Measurements from ENCODE around the gene LYPD1.

LYPD1 gene

GRCh38 chr2:132607426-132608090 is 62.4 kb downstream of the LYPD1 start:
- POLR2A ChIA-PET, result no interaction called here
- Histone ChIP-seq H3K4me1 (ENCODE audit: control insufficient read depth, insufficient read depth, low read length) (no peaks in the 10 kb centered on the region), H3K36me3 (ENCODE audit: control insufficient read depth in 2 of 2, insufficient read depth in 1 of 2, low read length in 2 of 2) (no peaks in the 10 kb centered on the region), H3K9me3 (ENCODE audit: control insufficient read depth, insufficient read depth, low read depth, low read length) (no peaks in the 10 kb centered on the region), H3K27ac (ENCODE audit: extremely low read depth, low read depth, low read length) (no peak overlapping the region), H3K4me3 (ENCODE audit: low read depth, low read length) (no peak overlapping the region)
- TF ChIP-seq ZNF530 (tag by site-specific recombination; IDR thresholded peaks at IDR 0.05; ENCODE audit: low read depth) (no peak), ZNF280D (tag by site-specific recombination; IDR thresholded peaks at IDR 0.05) (no peak), ZNF202 (tag by site-specific recombination; IDR thresholded peaks at IDR 0.05; ENCODE audit: borderline replicate concordance) (no peak), ZNF426 (tag by site-specific recombination; IDR thresholded peaks at IDR 0.05) (no peak), EGR2 (tag by site-specific recombination; IDR thresholded peaks at IDR 0.05; ENCODE audit: low read depth) (peak; percentile 9; the same call in 1 of the 2 replicates), ZXDB (tag by site-specific recombination; IDR thresholded peaks at IDR 0.05) (no peak), GLI2 (tag by site-specific recombination; IDR thresholded peaks at IDR 0.05; ENCODE audit: borderline replicate concordance, low read depth) (no peak), ZNF785 (tag by site-specific recombination; IDR thresholded peaks at IDR 0.05) (no peak), GLIS1 (tag by site-specific recombination; IDR thresholded peaks at IDR 0.05) (peak; percentile 28; the same call in 1 of the 2 replicates)
- TF ChIP-seq, protein P1, sequence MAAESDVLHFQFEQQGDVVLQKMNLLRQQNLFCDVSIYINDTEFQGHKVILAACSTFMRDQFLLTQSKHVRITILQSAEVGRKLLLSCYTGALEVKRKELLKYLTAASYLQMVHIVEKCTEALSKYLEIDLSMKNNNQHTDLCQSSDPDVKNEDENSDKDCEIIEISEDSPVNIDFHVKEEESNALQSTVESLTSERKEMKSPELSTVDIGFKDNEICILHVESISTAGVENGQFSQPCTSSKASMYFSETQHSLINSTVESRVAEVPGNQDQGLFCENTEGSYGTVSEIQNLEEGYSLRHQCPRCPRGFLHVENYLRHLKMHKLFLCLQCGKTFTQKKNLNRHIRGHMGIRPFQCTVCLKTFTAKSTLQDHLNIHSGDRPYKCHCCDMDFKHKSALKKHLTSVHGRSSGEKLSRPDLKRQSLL (tag by site-specific recombination; IDR thresholded peaks at IDR 0.05), result no peak
- CTCF ChIA-PET, result no interaction called here

DNA sequence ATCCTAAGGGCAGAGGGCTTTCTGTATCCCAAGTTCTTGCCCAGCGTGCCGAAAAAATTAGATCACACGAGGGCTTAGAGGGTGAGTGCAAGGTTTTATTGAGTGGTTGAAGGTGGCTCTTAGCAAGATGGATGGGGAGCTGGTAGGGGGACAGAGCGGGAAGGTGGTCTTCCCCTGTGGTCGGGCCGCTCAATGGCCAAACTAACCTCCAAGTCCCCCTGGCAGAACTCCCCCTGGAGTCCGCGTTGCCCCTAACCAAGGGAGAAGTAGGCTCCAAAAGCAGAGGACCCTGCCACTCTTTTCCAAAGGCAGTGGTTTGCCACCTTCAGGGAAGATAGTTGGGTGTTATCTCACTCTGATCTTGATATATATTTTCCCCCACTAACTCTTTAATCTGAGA is 63.4 kb downstream of the LYPD1 start:
- no peak for TF ChIP-seq ZNF37A (tag by site-specific recombination; IDR thresholded peaks at IDR 0.05)
- TF ChIP-seq ZBTB1 (tag by site-specific recombination; IDR thresholded peaks at IDR 0.05), result no peak
- TF ChIP-seq, protein P2, sequence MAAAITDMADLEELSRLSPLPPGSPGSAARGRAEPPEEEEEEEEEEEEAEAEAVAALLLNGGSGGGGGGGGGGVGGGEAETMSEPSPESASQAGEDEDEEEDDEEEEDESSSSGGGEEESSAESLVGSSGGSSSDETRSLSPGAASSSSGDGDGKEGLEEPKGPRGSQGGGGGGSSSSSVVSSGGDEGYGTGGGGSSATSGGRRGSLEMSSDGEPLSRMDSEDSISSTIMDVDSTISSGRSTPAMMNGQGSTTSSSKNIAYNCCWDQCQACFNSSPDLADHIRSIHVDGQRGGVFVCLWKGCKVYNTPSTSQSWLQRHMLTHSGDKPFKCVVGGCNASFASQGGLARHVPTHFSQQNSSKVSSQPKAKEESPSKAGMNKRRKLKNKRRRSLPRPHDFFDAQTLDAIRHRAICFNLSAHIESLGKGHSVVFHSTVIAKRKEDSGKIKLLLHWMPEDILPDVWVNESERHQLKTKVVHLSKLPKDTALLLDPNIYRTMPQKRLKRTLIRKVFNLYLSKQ (tag by site-specific recombination; IDR thresholded peaks at IDR 0.05; ENCODE audit: borderline replicate concordance), result no peak
- TF ChIP-seq ZNF114 (tag by site-specific recombination; IDR thresholded peaks at IDR 0.05), result no peak
- no peak for TF ChIP-seq ZNF239 (tag by site-specific recombination; IDR thresholded peaks at IDR 0.05)
- H3K9me3 ChIP-seq (ENCODE audit: control insufficient read depth, insufficient read depth, low read depth, low read length), result no peaks in the 10 kb centered on the region
- no peaks in the 10 kb centered on the region for H3K4me1 ChIP-seq (ENCODE audit: control insufficient read depth, insufficient read depth, low read length)
- H3K27ac ChIP-seq (ENCODE audit: extremely low read depth, low read depth, low read length), result no peak overlapping the region
- CTCF ChIA-PET, result no interaction called here
- POLR2A ChIA-PET, result no interaction called here
- H3K36me3 ChIP-seq (ENCODE audit: control insufficient read depth in 2 of 2, insufficient read depth in 1 of 2, low read length in 2 of 2), result no peaks in the 10 kb centered on the region
- H3K4me3 ChIP-seq (ENCODE audit: low read depth, low read length), result no peak overlapping the region
